GM19240 (cell line): ENCODE measurements around the gene B3GNT9.

Experiments used
- DNase-seq: peaks from one replicate; pipeline ENCODE4 v3.0.0; 2011; ENCODE audit warnings: low spot score; ENCODE audit not compliant: insufficient read length

The B3GNT9 gene, protein sequence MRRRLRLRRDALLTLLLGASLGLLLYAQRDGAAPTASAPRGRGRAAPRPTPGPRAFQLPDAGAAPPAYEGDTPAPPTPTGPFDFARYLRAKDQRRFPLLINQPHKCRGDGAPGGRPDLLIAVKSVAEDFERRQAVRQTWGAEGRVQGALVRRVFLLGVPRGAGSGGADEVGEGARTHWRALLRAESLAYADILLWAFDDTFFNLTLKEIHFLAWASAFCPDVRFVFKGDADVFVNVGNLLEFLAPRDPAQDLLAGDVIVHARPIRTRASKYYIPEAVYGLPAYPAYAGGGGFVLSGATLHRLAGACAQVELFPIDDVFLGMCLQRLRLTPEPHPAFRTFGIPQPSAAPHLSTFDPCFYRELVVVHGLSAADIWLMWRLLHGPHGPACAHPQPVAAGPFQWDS

DNA sequence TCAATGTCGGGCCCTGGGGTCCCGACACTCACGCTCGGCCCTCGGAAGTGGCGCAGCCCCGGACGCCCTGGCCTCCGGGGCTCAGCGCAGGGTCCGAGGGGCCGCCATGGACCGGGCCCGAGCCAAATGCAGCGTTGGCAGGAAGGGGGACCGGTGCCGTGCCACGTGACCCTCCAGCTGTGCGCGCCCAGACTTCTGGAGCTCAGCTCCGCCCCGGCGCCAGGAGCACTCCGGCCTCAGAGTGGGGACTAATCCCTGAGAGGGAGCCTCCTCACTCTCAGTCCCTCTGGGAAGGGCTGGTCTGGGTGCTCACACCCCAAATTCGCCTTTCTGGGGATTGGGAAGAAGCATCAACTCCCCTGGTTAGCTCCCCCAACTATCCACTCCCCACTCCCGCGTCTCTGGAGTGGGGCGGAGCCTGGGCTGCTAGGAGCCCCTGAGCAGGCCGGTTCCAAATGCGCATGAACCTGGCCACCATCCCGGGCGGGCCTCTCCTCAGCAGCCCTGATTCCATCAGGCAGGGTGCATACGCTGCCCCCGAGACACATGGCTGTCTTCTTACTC, at the start of gene B3GNT9:
Gene B3GNT9, minus strand, starts transcription at position 166 of the 564 bp plus-strand sequence. CDS start 513 bp downstream, outside the sequence.
- peak; percentile 85 for DNase-seq

DNA sequence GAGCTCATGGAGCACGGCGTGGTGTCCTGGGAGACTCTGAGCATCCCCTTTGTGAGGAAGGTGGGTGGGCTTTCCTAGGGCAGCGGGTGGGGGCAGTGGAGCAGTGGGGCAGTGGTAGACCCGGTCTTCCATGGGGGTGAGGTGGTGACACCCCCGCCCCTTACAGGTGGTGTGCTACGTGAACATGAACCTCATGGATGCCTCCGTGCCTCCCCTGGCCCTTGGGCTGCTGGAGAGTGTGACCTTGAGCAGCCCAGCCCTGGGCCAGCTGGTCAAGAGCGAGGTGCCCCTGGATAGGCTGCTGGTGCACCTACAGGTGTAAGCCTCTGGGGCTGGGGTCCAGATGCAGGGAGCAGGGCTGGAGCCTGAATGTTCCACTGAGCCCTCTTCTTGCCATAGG, 49.7 kb upstream of the B3GNT9 start:
- no peak for DNase-seq

DNA sequence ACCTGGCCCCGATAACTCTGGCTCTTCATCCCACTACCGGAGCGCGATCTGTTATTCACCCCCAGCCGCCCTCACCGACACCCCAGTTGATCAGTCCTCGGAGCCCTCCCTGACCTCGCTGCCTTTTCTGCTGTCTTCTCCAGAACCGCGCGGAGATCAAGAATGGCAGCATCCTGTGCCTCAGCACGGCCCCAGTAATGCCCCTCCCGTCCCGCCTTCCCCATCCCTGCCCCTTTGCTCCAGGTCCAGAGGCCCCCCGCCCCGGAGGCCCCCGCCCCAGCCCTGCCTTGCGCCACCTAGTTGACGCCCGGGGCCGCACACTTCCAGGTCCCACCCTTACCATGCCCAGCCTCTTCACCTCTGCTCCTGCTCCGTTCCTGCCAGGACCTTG, 49.0 kb upstream of the B3GNT9 start:
- no peak for DNase-seq

DNA sequence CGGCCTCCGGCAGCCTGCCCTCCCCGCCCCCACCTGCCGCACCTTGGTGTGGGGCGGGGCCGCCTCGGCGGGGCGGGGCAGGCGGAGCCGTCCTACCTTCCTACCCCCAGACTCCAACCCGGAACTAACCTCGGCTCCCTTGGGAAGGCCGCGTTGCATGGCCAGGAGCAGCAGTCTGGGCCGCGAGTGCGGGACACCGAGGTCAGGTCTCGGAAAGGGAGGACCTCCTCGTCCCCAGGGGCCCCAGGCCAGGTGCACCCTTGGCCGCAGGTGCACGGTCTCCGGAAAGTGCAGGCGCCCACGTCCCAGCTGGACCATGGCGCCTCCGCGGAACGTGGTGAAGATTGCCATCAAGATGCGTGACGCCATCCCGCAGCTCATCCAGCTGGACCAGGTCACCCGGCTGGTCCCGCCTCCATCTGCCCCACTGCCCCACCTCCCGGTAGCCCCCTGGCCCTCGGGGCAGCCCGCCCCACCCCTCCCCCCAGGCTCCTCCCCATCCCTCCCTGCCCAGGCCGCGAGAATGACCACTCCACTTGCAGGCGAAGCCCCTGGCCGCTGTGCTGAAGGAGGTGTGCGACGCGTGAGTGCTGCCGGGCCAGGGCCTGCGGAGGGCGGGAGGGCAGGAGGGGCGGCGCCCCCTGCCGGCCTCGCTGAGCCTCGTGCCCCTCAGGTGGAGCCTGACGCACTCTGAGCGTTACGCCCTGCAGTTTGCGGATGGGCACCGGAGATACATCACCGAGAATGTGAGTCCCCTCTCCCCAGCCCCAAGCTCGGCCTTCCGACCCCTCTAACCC, 48.4 kb upstream of the B3GNT9 start, which contains the start of gene ELMO3:
Gene ELMO3, plus strand, starts transcription at position 121 of the 797 bp plus-strand sequence. Its CDS starts 196 bp downstream, at position 317.
- no peak for DNase-seq

DNA sequence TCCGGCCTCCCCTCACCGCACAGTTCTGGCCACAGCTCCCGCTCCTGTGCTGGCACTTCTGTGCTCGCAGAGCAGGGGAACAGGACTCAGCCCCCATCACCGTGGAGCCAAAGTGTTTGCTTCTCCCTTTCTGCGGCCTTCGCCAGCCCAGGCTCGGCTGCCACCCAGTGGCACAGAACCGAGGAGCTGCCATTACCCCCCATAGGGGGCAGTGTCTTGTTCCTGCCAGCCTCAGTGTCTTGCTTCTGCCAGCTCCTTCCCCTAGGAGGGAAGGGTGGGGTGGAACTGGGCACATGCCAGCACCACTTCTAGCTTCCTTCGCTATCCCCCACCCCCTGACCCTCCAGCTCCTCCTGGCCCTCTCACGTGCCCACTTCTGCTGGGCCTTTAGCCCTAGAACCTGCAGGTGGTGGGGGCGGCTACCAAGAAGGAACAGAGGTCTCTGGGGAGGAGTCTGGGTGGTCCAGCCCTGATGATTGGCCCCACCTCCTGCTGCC, 47.5 kb upstream of the B3GNT9 start:
- DNase-seq, result no peak

DNA sequence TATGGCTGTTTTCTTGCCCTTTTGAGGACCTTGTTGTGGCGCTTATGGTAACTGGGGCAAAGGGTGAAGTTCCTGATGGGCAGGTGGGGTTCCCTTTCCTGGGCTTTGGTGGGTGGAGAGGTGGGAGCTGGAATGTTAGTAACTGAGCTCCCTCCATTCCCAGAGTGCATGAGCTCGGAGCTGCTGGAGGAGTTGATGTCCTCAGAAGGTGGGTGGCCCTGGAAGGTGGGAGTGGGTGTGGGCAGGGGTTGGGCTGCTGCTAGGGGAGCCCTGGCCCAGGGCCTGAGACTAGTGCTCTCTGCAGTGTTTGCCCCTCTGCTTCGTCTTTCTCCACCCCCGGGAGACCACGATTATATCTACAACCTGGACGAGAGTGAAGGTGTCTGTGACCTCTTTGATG, 46.9 kb upstream of the B3GNT9 start:
- no peak for DNase-seq

DNA sequence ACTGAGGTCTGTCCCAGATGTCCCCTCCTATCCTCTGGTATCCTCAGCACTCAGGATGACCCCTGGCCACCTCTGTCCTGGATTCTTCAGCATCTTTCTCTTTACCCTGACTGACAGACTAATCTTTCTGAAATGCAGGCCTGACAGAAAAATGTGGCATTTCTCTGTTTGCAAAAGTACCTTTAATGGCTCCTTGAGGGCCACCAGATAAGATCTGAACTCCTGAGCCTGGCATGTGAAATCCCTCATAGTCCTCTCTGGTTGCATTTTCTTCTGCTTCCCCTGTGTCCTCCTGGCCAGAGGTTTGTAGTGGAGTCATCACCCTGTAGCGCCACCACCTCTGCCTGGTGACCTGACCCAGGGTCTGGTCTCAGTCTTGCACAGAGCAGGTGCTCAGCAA, 46.1 kb upstream of the B3GNT9 start:
- no peak for DNase-seq

DNA sequence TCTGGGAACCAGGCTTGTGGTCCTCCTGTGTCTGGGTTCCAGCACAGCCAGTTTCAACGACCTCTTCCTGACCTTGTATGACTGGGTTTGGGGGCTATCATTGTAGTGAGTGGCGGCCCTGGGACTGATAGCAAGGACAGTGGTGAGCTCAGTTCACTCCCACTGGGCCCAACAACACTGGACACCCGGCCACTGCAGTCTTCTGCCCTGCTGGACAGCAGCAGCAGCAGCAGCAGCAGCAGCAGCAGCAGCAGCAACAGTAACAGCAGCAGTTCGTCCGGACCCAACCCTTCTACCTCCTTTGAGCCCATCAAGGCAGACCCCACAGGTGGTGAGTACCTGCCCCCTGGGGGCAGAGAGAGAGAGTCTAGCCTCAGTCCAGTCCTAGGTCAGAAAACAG, 44.9 kb upstream of the B3GNT9 start:
- no peak for DNase-seq

DNA sequence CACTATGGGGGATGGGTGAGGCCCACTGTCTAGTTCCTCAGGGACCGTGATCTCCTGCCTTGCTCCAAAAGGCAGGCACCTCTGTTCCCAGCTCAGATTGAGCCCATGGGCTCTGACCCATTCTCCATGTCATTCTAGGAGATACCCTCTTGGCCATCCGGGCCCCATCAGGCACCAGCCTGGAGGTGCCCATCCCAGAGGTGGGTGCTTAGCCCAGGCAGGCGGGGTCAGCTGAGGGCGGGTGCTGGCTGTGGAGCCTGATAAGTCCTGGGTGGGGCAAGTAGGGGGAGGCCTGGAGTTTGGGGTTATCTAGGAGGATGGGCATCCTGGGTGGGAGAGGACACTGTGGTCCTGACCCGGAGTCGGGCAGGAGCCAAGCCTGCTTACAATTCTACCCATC, 43.5 kb upstream of the B3GNT9 start:
- no peak for DNase-seq

DNA sequence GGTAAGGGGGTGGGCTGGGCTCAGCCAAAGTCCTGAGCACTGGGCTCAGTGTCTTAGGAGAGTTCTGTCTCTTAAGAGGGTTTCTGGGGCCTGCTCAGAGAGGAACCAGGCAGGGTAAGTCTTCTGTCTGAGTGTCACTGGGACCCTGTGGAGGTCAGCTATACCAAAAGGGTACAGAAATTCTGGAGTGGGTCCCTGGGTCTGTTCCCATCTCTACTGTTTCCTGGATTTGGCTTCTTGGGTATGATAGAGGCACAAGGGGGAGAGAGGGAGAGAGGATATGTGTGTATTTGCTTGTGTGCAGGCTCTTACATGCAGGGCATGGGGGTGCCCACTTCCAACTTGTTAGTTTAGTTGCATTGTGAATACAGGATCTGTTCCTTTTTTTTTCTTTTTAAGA, 42.7 kb upstream of the B3GNT9 start:
- DNase-seq, result no peak

DNA sequence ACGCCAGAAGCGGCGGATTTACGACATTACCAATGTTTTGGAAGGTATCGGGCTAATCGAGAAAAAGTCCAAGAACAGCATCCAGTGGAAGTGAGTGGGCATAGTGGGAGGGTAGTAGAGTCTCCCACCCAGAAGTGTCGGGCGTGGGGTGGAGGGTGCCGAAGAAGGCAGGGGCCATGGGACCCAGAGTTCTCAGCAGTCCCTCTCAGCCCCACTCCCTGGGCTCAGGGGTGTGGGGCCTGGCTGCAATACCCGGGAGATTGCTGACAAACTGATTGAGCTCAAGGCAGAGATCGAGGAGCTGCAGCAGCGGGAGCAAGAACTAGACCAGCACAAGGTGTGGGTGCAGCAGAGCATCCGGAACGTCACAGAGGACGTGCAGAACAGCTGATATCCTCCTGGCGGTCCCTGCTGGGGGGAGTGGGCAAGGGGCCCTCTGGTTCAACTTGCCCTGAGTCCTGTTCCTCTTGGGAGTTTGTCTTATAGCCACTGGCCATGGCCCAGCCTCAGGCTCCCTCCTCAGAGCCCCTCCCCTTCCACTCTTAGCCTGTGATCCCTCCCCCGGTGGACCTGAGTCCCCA, 42.1 kb upstream of the B3GNT9 start:
- DNase-seq, result no peak

DNA sequence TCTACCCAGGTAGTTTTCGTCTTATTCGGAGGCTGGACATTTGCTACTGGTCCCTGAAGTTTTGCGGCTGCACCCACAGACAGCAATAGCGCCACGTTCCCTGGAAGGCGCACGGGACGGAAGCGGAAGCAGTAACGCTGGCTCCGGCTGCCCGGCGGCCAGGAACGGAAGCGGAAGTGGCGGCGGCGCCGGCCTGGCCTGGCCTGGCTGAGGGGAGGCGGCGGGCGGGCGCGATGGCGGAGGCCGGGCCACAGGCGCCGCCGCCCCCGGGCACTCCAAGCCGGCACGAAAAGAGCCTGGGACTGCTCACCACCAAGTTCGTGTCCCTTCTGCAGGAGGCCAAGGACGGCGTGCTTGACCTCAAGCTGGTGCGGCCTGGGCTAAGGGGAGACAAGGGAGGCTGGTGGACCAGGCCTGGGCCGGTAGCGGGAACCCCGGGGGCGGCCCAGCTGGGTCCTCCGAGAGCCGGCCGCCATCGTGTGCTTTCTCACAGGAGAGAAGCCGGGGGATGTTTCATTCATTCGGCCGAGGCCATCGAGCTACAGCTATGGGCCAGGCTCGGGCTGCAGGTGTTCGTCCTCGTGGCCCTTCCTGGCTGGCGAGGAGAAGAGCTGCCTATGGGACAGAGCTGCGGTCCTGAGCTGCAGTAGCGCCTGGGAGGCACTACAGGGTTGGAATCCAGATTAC, 41.3 kb upstream of the B3GNT9 start, which contains the start of gene E2F4:
Gene E2F4, plus strand, starts transcription at position 161 of the 687 bp plus-strand sequence. Its CDS starts 73 bp downstream, at position 234.
- DNase-seq, result peak; percentile 98

DNA sequence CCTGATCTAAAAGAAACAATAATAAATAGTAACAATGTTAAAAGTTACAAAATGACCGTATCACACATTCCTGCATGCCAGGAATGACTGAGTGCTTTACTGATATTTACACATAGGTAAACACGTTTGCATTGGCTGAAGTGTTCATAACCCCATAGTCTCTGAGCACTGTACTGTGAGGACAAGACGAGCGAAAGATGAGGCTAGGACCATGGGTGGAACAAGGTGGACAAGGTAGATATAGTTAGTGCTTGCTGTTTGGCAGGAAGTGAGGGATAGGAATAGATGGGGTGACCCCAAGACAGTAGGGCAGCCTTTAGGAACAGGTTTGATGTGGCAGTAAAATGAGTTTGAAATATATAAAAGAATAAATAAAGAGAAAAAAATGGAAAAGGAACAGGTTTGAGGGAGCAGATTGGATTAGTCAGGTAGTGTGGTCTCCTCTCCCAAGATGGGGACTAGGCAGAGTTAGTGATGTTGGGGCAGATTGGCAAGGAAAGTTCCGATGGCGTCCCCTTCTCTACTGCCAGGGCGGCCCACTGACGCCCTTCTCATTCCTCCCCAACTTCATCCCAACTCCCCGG, 40.7 kb upstream of the B3GNT9 start:
- DNase-seq, result no peak

DNA sequence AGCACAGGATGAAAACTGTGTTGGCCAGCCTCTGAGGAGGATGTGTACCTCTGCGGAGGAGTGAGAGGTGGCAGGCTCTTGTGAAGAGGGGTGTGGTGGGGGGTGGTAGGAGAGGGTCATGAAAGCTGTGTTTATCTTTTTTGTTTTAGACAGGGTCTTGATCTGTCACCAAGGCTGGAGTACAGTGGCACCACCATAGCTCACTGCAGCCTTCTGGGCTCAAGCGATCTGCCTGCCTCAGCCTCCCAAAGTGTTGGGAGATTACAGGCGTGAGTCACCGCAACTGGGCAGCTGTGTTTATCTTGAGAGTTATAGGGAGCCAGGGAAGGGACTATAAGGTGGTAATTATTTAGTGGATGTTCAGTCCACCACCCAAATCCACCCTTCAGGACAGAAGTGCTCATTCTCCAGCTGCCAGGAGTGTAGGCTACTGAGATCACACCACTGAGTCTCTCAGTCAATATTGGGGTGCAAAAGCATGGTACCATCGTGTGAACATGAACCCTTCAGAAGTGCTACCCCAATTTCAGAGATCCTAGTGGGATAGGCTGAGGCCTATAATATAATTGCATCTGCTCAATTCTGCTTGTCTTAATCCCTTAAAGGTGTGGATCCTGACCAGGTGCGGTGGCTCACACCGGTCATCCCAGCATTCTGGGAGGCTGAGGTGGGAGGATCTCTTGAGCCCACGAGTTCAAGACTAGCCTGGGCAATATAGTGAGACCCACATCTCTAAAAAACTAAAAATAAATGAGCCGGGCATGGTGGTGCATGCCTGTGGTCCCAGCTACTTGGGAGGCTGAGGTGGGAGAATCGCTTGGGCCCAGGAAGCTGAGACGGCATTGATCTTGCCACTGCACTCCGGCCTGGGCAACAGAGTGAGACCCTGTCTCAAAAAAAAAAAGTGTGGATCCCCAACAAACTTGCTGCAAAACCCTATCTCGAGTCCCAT, 39.9 kb upstream of the B3GNT9 start:
- DNase-seq, result no peak

DNA sequence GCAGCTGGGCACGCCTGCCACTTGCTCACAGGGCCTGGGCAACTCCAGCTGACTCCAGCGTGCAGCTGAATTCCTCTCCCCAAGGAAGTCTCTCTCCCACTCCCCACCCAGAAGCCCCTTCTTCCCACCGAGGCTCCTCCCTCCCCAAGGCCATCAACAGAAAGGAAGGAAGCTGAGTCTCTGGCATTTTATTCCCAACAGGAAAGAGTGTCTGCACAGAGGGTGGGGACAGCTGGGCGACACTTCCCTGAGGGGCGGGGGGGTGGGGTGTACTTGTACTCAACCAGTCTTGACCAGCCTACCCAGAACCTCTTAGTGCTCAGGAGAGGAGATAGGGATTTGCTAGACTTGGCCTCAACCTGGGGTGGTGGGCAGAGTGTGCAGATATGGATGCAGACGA, 39.2 kb upstream of the B3GNT9 start, which contains the start of gene EXOC3L1:
Gene EXOC3L1, minus strand, starts transcription at position 96 of the 400 bp plus-strand sequence. CDS start 460 bp downstream, outside the sequence.
- no peak for DNase-seq

DNA sequence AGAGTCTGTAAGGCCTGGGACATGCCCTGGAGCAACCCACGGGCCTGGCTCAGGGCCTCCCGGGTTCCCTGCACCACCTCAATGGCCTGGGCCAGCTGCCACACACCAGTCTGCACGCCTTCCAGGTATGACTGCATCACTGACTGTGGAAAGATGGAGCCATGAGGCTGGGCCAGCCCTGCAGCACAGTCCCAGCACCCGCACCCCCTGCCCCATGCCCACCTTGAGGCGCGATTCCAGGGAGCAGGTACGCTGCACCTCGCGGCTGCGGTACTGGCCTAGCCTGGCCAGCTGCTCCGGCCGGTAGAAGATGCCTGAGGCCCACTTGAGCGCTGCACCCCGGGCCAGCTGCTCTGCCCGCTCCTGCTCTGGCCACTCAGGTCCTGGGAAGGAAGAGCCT, 38.0 kb upstream of the B3GNT9 start:
- no peak for DNase-seq

DNA sequence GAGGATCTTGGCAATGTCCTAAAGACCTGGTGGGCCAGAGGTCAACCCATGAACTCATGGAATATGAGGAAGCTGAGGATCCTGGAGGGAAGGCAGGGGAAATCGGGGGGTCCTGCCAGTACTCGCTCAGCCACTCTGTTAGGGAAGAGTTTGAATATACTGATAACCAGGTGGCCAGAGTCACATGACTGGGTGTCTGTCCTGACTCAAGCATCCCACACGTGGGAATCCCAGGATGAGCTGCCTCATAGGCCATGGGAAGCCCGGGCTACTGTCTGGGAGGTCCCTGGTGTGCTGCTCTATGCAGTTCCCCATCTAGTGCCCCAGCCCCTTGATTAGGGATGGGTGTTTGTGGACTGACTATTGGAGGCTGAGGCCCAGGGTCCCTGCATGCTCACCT, 37.5 kb upstream of the B3GNT9 start:
- no peak for DNase-seq

DNA sequence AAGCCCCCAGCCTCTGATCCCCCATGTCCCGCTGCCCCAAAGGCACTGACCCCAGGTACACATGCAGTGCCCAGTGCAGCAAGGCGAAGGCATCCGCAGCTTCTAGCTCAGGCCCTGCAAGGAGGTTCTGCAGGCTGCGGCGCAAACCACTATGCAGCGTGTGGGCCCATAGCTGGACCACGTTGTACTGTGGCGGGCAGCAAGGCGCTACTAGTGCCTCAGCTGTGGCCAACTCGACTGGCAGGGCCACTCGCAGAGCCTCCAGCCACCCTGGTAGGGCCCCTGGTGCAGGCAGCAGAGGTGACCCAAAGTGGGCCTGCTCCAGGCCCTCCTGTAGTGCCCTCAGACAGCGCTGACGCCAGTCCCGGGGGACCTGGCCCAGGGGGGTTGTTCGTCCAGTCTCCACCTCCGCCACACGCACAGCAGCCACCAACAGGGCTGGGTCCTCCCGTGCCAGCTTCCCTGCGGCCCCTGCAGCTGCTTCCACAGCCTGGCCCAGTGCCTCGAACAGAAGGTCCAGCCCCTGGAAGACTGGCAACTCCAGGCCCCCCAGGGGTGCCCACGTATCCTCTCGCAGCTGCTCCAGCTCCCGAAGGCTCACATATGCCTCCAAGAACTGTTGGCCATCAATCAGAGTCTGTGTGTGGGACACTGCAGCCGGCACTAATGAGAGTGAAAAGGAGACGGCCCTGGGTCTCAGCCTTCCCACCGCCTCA, 36.5 kb upstream of the B3GNT9 start:
- DNase-seq, result no peak

DNA sequence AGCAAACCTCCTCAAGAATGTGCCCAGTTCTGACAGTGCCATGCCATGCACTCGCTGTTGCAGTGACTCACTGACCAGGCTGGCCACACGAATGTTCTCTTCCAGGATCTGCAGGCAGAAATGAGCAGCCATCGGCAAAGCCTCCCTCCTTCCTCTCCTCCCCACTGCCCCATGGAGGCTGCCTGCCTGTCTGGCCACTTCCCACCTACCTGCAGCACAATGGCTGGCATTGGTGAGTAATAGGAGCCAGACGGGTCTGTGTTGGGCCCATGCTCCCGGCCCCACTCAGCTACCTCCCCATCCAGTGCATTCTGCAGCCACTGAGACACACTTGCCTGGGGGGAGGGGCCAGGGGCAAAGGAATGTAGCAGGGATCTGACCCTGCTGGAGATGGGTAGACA, 35.8 kb upstream of the B3GNT9 start:
- no peak for DNase-seq
